AG09319 (cell line): ENCODE data around the gene PRLR.

Experiments
- DNase-seq: peaks from one replicate; pipeline ENCODE4 v3.0.0-alpha.2; 2010; ENCODE audit warnings: low read depth; ENCODE audit errors: extremely low read depth
- TF ChIP-seq, protein P1 (sequence below): IDR thresholded peaks from 2 replicates; pipeline ENCODE4 v1.5.1; 2011; ENCODE audit warnings: low read depth, mild to moderate bottlenecking, inconsistent platforms, low read length, moderate library complexity

The PRLR gene

DNA sequence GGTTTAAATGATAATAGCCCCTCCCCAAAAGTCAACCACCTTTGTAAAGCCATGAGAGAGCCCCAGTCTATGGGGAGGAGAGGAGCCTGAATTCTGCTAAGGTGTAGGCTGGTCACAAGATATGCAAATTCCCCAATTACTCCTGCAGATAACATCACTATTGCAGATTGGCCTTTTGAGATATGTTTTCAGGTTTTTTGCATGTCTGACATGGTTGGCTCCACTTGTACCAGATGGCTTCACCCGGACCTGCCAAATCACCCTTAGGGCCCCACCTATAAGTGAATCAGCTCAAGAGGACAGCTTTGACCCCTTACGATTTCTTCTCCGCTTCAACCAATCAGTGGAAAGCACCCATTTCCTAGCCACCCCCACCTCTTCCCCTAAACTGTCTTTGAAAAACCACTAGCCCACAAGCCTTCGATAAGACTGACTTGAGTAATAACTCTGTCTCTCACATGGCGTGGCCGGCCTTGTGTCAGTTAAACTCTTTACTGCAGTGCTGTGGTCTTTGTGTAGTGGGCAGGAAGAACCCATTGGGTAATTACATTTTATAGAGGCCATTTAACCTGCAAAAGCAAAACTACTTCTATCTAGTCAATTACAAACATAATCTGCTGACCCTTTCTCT is 69.7 kb downstream of the PRLR start:
- TF ChIP-seq, protein P1, sequence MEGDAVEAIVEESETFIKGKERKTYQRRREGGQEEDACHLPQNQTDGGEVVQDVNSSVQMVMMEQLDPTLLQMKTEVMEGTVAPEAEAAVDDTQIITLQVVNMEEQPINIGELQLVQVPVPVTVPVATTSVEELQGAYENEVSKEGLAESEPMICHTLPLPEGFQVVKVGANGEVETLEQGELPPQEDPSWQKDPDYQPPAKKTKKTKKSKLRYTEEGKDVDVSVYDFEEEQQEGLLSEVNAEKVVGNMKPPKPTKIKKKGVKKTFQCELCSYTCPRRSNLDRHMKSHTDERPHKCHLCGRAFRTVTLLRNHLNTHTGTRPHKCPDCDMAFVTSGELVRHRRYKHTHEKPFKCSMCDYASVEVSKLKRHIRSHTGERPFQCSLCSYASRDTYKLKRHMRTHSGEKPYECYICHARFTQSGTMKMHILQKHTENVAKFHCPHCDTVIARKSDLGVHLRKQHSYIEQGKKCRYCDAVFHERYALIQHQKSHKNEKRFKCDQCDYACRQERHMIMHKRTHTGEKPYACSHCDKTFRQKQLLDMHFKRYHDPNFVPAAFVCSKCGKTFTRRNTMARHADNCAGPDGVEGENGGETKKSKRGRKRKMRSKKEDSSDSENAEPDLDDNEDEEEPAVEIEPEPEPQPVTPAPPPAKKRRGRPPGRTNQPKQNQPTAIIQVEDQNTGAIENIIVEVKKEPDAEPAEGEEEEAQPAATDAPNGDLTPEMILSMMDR: no peak
- no peak for DNase-seq

DNA sequence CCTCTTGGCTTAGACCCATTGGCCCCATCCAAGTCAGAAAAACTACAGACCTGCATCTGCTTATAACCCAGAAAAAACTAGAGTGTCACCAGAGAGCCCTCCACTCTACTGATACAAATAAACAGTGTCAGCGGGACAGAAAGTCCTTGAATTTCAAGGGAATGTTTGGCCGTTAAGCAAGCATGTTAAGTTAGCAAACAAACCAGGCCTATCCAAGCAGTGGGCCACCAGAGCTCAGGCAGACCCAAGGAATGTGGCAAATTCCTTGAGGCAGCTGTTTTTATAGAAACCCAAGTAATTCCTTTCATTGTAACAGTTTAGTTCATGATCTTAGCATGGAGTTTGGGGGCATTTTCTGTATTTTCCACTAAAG is 70.9 kb downstream of the PRLR start:
- TF ChIP-seq, protein P1: no peak
- DNase-seq: no peak

DNA sequence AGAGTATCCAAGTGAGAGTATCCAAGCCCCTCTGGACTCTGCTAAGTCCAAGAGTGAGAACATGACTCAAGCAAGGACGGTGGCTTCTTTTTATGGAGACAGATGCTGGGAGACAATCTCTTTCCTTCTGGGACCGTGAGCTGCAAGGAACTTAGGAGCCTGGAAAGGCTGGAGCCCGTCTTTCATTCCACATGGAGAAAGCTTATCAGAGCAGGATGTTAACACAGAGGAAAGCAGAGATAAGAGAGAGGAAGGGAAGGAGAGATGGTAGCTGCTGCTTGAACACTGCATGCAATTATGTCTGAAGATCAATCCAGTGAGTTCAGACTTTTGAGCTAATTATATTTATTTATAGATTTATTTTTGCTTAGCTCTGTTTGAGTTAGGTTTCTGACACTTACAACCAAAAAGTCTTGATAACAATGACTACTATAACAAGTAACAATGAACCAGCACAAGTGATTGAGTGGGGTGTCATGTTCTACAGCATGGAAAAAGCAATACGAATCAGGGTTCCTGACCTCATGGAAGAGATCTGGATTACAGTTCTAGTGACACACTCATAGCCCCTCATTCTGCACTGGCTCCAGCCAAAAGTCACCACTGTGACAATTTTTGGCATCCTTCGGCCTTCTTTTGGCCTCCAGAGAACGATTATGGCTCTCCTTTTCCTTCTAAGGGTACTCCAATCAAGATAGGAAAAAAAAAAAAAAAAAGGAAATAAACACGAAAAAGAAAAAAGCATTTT is 71.5 kb downstream of the PRLR start:
- TF ChIP-seq, protein P1: no peak
- no peak for DNase-seq

DNA sequence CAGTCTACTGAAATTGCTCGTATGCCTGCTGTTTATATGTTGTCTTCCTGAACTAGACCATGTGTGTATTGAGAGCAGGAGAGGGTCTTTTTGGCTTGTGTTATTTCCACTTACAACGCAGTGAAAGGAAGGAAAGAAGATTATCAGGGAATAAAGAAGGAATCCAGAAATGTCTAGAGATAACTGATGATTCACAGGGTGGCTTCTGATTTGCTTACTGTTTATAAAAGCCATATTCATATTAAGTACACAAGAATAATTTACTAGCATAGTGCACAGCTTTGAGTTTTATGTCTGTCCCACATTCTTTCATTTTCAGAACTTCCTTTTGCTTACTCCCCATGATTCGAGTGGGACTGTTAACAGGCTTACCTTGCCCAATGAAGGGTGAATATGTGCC is 72.1 kb downstream of the PRLR start:
- TF ChIP-seq, protein P1: no peak
- no peak for DNase-seq

DNA sequence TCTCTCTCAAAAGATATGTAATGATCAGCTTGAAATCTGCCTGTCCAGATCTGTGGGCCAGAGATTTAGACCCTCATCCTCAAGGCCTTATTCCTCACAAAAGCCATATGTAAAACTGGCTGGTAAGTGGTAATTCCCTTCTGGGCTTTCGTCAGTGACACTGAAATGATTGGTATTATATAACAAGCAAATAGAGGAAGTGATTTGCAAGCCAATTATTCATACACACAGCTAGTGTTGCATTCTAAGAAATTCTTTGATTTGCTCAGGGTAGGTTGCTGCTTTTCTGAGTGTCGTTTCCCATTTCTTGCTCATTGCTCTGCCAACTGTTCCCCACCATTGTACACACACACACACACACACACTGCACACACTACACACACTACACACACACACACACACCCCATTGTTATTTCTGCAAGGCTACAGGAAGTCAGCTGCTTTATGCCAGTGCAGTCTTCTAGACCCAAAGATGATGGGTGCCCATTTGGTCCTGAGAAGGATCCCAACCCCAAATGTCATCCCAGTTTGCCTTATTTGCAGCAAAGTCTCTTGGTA is 76.8 kb downstream of the PRLR start:
- no peak for DNase-seq
- TF ChIP-seq, protein P1: no peak

DNA sequence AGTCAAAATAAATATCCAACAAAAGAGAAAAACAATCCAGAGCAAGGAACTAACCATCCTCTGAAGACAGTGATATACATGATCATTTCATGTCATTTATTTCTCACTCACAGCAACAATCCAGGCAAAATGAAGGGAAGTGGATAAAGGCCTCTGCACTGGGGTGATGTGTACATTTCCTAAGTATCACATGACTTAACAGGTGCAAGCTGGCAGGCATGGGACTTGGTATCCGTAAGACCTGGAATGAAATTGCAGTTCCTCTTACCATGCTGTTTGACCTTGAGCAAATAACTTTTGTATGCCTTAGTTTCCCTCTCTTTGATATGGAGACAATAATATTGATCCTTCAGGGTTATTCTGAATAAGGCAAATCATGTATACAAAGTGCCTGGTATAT is 77.6 kb downstream of the PRLR start:
- no peak for DNase-seq
- TF ChIP-seq, protein P1: no peak
